Uterus (tissue), 2 donors: ENCODE data around the gene PSMD4.

Experiments used
- POLR2A ChIP-seq, 2 donors: fragments of 450-650 bp; IDR thresholded peaks; one replicate each; pipeline ENCODE4 v1.6.1; 2016; ENCODE audit warnings: antibody characterized with exemption in 2 of 2, mild to moderate bottlenecking in 1 of 2, moderate library complexity in 1 of 2
- TF ChIP-seq, protein P1 (sequence below), 4 experiments: fragments of 200-600 bp in 2 of 4; fragments of 450-650 bp in 2 of 4; sonication (generic) in 2 of 4; IDR thresholded peaks; one replicate each; pipeline ENCODE4 v1.5.1; 2016 to 2019; ENCODE audit warnings: antibody characterized with exemption in 4 of 4, mild to moderate bottlenecking in 2 of 4, moderate library complexity in 1 of 4

DNA sequence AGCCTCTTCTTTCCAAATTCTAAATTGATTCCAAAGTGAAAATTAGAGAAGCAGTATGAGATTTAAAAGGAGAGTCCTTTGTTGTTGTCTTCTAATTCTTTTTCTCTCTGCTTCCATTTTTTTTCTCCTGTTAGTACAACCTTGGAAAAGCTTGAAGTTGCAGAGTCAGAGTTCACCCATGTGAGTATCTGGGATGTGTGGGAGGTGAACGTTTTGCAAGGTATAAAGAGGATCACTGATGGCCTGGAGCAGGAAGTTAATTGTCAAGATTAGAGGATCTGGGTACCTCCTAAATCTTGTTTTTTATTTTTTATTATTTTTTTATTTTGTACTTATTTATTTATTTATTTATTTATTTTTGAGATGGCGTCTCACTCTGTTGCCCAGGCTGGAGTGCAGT is 7.7 kb upstream of the PSMD4 start:
- no peak for TF ChIP-seq POLR2A (IDR thresholded peaks at IDR 0.05)
- TF ChIP-seq, protein P1, sequence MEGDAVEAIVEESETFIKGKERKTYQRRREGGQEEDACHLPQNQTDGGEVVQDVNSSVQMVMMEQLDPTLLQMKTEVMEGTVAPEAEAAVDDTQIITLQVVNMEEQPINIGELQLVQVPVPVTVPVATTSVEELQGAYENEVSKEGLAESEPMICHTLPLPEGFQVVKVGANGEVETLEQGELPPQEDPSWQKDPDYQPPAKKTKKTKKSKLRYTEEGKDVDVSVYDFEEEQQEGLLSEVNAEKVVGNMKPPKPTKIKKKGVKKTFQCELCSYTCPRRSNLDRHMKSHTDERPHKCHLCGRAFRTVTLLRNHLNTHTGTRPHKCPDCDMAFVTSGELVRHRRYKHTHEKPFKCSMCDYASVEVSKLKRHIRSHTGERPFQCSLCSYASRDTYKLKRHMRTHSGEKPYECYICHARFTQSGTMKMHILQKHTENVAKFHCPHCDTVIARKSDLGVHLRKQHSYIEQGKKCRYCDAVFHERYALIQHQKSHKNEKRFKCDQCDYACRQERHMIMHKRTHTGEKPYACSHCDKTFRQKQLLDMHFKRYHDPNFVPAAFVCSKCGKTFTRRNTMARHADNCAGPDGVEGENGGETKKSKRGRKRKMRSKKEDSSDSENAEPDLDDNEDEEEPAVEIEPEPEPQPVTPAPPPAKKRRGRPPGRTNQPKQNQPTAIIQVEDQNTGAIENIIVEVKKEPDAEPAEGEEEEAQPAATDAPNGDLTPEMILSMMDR (IDR thresholded peaks at IDR 0.05) = no peak
